HG03097 (cell line): ENCODE data around the gene P3H2.

ENCODE experiments used
- ATAC-seq: cut with Tn5 transposase; IDR thresholded peaks from one replicate; pipeline ENCODE4 v1.9.1; 2021; ENCODE audit not compliant: unreplicated experiment, low FRiP score

Gene P3H2

DNA sequence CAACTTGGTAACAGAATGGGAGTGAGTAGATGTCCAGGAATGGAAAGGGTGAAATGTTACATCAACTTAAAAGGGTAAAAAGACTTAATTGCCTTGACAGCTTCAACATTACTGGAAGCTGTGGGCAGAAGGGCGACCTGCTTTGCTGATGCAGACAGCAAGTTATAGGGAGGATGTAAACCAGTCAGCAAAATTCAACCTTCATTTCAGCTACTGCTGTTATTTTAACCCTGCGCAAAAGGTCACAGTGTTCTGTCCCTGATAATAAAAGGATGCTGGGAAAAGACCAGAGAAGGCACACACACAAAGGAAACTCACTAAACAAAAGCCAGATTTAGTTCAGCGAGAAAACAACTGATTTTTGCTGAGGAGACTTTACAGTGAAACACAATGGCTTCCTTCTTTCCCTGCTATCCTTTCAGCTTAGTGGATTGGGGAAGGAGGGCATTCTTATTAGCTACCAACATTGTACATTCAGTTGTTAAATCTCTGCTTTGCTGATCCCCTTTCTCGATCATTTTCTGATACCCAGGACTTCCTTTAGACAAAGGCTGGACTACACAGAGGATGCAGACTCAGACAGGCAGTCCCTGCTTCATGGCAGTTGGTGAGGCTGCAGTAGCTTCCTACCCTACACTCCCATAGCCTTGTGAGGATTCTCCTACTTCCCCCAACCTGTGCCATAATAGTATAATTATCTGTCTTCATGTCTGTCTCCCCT, 62.0 kb downstream of the P3H2 start:
- ATAC-seq, result no peak

DNA sequence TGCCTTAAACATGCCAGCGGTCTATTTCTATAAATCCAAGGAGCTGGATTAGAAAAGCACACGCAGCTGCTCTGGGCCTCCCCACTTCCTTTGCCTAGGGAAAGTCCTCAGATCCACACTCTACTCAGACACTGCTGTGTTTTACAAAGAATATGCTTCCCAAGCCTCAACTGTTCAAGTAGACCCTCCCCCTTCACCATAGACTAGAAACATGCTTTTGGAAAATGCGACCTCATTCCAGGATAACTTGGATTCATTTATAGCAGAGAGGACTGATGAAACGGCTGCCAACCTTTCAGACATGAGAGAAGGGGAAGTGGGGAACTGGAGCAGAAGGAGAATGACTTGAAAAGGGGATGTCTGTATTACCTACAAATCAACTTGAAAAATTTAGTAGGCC, 64.0 kb downstream of the P3H2 start:
- ATAC-seq, result no peak

DNA sequence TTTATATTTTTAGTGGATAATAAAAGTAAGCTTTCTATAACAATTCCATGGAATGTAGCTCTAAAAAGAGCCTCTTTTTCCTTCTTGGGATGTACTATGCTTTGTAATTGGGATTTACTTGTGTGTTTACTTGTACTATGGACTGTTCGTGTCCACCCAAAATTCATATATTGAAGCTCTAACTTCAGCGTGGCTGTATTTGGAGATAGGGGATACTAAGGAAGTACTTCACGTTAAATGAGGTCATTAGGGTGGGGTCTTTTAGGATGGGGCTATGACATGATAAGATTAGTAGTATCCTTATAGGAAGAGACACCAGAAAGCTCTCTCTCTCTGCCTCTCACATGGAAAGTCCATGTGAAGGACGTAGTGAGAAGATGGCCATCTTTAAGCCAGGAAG, 64.9 kb downstream of the P3H2 start:
- ATAC-seq, result no peak

DNA sequence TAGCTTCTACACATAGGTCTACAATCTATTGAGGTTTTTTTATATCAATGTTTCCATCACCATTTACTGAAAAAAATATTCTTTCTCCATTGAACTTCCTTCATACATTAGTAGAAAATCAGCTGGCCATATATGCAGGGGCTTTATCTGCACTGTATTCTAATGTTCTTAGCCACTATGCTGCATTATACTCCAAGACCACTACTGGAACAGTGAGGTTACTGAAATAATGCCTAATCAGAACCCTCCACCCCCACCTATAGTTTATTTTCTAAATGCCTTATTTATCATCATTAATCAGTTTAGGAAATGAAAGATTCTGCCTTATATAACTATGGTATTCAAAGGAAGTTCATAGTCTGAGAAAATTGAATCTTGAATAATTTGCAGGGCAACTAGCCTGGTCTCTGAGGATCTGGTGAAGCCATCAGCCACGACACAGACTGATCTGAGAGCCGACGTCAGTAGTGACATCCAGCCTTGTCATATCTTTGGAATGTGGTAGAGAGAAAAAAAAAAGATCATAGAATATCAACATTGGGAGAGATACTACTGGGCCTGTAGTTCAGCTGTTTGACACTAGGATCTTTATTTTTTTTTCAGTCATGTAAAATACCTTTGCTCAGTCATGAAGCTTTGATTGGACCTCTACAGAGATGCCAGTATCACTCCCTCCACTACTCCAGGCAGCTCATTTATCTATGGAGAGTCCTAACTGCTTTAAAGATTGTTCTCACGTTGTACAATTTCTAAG, 66.6 kb downstream of the P3H2 start:
- ATAC-seq, result no peak

DNA sequence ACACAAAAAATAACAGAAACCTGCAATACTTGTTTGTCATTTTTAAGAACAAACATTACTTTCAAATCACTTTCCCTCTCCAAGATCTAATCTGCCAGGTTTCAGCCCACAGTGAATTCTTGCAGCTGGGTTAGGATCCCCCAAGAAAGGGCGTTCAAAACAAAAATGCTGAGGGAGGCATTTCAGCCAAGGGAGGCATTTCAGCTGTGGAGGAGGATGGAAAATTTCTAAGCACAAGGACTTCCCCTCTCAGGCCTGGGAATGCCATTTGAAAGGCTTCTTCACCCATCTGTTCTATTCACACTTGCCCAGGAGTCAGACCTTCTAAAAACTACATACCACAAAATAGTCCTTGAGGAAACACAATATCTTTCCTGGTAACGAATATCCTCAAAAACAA, 69.1 kb downstream of the P3H2 start:
- ATAC-seq, result no peak

DNA sequence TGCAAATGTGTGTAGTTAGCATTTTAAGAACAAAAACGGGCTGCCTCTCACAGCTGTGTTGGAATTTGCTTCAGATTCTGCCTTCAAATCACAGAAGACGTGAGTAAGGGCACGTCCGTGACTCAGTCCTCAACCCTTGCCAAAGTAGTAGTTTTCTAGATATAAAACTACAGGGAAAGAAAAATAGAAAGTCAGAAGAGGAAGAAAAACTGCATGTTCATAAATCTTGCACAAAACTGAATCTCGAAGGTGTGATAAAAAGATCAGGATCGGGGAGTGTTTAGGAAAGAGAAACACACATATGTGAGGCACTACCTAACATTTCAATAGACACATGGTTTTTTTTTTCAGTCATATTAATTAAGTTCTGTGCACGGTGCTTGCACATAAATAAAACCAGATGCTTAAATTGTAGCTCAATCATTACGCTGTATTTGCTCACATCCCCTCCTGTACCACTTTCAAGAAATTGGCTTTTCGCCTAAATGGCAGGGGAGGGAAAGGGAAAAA, 71.7 kb downstream of the P3H2 start:
- no peak for ATAC-seq

DNA sequence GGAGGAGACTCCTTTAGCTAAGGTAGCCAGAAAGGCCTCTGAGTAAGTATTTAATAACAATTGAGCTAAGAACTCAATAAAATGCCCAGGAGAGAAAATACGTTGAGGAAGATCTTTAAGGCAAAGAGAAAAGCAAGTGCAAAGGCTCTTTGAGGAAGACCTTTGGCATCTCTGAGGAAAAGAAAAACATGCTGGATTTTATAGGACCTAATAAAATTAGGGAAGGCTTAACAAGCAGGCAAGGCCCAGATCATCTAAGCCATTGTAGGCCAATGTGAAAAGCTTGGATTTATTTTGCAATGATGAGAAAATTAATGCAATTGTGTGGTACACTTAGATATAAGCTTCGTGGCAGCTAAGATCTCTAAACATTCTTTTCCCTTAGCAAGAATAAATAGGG, 75.7 kb downstream of the P3H2 start:
- ATAC-seq, result no peak

DNA sequence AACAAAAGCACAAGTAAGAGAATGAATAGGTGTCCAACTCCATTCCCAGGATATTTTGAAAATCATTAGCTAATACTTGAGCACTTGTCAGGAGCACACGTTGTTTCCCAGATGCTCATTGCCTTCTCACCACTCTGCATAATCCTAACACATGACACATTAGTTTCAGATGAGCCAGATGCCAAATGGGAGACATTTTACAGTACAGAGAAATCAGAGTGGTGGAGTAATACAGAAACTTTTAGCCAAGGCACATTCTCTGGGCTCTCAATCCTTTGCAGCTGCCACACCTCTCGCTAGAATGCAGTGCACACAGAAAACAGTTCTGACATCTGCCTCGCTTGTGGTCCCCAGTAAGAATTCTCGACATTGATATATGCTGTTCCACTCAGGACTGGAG, 76.6 kb downstream of the P3H2 start:
- ATAC-seq, result no peak

DNA sequence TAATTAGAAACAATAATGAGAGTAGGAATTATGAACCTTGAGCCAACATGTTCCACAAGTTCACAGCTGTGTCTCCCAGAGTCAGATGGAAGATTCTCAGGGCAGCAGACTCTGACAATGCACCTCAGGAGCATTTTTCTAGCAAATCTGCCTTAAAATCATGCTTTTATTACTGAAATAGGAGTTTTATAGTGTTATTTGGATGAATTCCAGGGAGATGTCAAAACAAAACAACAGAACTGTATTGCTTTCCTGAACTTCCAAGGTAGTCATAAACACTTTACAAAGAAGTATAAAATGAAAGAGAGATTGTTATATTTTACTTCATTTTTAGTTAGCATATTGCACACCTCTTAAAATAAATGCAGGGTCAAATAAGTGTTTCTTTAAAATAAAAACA, 77.0 kb downstream of the P3H2 start:
- no peak for ATAC-seq

DNA sequence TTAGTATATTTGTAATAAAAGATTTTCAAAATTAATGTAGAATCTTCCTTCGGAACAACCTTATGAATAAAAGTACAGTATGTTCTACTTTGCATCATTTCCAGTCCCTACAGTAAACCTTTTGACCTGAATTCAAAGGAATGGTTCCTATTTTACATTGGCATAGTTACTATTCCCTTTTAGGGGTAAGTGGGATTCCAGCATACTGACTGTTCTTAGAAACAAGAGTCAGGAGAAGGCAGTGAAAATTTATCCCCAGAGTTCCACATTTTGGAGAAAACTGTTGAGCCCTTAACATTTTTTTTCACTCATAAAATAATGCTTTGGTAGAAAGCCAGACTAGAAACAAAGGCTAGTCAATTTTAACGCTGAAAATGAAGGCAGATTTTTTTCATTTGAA, 78.1 kb downstream of the P3H2 start:
- no peak for ATAC-seq

DNA sequence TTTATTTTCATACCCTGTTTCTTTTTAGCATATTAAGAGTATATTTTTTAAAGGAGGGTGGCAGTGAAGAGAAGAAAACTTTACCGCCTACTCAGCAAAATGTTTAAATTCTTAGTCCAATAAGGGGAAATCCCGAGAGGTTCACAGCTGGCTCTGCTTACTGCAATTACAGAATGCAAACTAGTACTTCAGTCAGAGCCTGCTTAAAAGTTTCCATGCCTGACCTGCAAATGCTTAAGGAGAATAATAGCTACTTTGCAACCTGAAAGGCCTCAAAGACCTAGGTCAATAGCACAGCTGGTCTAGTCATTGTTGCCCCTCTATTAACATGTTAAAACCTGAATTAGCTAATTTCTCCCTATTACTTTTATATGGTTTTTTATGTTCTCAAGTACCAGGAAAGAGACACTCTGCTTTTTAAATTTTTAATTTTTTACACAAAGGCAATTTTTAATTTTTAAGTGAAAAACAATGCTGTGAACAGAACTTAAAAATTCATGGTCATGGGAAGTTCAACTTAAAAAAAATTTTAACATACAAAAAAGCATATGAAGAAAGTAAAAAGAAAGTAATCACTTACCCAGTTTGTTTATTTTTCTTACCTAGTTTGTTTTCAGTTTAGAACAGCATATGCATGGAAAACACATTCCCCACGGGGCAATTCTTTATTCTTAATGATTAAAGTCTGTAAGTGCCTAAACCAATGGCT, 79.2 kb downstream of the P3H2 start:
- ATAC-seq, result no peak

DNA sequence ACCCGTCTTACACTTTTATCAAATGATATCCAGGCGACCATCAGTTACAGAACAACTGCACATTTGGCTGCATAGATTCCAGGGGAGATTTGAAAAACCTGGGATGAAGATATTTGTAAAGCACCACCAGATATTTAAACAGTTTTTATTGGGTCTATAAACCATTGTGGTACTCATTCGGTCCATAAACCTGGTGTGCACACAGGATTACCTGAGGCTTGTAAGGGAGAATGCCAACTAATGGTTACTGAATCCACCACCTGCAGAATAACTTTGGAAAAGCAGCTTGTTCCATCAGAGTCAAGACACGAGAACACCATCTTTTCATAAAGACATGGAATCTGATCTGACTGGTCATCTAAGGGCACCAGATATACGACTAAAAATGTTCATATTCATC, 80.6 kb downstream of the P3H2 start:
- no peak for ATAC-seq

DNA sequence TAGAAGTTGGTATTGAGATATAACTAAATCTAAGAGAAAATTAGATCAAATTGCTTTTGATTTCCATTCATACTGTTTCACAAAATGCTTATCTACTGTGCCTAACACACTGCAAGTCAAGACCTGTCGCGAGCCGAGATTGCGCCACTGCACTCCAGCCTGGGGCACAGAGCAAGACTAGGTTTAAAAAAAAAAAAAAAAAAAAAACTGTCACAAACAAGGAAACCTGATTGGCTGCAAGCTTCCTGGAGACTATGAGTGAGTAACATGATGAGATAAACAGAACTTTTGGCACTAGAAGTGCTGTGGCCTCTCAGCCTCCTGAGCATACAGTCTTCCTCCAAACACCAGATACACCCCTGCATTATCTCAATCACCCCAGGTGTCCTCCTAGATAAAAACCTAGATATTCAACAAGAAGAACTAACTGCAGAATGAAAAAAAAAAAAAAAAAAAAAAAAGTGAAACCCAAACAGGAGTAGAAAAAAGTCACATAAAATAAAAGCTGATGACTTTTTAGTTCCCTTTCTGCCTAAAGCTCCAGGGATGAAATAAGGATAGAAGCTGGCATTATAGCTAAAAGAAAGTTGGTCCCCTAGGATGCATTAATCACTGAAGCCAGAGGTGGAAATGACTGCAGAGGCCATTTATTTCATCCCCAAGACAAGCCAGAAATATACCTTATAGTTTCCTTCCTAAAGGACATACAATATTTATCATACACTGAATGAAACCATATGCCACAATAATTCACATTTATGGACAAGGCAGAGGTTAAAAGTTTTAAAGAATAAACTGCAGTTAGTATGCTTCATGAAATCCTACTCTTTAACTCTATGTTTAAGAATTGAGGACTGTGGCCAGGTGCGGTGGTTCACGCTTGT, 82.4 kb downstream of the P3H2 start:
- no peak for ATAC-seq

DNA sequence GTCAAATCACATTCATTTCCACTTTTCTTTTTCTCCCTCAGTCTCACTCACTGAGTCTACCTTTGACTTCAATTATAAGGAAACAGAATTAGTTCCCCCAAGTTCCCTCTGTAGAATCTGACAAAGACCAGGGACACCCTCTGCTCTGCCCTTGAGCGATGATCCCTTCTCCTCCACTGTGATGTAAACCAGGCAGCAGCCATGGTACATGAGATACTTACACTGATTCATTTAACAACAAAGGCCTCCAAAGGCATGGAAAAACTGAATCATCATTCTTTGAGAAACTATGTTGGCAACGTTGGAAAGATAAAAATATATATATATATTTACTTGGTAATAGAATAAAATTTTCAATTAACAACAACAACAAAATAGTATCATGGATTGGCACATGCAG, 84.1 kb downstream of the P3H2 start:
- ATAC-seq, result no peak

DNA sequence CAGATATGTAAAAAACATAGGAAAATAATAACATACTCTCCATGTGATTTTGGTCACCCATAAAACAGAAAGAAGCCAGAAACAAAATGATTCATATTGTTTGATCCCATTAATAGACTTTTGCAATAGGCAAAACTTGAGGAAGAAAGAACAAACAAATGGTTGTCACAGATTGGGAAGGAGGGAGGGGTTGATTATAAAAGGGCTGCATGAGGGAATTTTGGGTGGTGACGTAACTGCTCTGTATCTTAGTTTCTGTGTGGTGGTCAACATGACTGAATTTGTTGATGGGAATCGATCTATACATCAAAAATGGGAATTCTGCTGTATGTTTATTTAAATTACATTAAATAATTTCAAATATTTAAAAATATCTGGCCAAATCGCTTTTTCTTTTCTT, 86.3 kb downstream of the P3H2 start:
- ATAC-seq, result no peak

DNA sequence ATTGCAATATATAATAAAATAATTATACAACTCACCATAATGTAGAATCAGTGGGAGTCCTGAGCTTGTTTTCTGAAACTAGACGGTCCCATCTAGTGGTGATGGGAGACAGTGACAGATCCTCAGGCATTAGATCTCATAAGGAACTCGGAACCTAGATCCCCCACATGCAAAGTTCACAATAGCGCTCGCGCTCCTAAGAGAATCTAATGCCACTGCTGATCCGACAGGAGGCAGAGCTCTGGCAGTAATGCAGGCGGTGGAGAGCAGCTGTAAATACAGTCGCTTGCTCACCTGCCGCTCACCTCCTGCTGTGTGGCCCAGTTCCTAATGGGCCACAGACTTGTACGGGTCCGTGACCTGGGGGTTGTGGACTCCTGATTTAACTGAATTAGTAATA, 87.8 kb downstream of the P3H2 start:
- ATAC-seq, result no peak

DNA sequence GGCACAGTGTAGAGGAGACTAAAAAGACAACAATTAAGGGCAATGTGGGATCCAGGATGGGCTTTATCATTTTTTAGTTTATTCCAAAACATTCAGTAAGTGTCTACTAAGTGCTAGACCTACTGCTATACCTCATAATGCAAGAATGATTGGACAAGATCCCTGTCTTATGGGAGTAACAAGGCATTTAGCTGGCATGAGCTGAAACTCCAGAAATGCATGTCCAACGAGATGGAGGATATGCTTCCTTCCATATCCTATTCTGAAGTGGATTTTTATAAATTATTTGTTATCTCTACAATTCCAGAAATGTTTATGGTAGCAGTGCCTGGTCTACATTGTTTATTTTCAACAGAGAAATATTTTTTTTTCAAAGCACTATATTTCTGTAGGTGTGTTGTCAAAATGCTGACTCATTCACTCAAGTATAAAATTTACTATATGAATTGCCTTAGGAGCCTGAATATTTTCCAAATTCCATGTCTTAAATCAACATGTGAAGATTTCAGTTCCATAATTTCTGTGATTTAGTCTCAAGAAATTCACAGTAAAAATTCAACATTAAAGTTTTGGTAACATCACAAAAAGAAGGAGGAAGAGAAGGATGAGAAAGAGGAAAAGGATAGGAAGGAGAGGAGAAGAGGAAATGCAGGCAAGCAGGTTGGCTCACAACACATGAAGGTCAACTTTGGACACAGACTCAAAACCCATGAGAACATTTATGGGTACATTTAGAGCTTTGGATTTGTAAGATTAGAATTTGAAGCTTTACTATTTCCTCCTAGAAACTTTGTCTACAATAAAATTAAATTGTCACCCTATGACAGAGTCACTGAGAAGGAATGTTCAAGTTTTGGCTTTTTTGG, 88.6 kb downstream of the P3H2 start:
- ATAC-seq, result no peak

DNA sequence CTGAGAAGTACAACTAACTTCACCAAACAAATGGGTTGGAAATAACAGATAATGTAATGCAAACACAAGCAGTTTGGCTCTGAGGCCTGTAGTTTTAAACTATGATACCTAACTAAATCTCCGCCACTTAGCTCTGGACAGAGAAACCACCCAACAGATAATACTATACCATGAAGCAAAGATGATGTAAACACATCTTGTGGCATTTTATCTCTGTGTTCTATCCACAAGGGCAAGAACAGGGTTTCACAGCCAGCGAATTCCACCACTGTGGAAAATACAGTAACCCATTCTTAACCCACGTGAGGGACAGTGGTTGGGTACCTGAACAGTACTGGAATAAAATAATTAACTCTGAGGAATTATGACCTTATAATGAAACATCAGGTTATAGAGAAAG, 93.6 kb downstream of the P3H2 start:
- no peak for ATAC-seq

DNA sequence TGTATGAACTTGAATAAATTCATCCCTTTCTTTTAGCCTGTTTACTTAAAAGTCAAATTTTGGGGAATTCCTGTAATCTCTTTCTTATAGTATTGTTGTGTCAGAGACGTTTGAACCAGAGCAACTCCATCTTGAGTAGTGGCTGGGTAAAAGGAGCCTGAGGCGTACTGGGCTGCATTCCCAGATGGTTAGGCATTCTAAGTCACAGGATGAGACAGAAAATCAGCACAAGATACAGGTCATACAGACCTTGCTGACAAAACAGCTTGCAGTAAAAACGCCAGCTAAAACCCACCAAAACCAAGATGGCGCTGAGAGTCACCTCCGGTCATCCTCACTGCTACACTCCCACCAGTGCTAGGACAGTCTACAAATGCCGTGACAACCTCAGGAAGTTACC, 94.5 kb downstream of the P3H2 start:
- no peak for ATAC-seq

DNA sequence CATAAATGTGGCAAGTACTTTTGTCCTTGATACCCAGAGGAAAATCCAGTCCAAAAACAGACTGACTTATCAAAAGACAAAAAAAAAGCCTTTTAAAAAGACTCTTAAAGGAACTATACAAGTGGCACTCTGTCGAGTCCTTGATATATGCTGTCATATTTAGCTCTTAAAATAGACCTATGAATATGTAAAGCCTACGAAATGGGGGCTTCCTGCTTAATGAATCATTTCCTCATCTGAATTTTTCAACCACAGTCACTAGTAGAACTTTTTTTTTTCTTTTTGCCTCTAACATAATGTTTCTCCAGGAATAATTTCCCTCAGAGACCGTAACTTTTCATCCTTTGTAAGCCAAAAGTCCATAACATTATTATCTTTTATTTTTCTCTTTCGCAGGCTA, 95.8 kb downstream of the P3H2 start:
- ATAC-seq, result no peak
